Measurements from ENCODE around the gene MAN1A1. TPM values are rescaled to one million over a fixed set of nuclear protein-coding genes. Genes with fewer than 3 reads are reported as not detected.

The MAN1A1 gene
- total RNA-seq, 1 experiment from 2014 or later: 19.7 TPM

DNA sequence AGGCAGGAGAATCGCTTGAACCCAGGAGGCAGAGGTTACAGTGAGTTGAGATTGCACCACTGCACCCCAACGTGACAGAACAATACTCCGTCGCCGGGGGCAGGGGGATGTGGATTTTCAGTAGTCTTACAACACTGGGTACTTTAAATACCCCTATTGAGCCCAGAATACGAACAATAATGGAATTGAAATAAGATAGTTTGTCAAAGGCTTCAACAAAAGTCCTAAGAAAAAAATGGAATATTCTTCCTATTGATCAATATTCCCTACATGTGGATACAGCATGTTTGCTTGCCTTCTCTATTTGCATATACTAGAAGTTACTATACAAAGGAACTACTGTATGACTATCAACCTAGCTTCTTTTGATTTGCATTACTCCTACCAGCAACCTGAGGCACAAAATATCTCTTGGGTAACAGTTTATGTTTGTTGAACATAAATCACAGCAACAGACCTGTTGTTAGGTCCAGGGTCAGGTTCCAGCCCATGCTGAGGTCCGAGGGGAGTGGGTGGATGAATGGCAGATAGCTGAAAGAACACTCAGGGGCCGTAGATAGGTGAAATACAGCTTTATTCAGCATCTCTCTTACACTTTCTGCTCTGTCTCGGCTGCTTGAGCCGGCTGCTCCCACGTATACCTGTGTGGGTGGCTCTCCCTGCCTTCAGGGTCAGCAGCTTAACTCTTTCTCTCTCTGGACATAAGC lies 23.8 kb downstream of the MAN1A1 start:
- DNase-seq (ENCODE audit: low read depth): no peak

DNA sequence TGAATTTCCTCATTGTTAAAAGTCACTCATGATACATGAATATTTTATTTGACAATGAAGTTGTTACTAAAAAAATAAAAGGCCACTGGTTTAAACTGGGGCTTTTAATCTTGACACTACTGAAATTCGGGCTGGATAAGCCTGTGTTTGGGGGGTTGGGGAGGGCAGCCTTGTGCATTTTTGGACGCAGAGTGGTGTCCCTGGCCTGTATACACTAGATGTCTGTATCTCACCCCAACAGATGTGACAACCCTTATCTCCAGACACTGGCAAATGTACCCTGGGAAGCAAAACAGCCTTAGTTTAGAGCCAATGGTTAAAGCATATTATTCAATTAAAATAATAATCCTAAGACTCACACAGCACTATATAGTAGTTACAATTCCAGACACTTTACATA lies 24.8 kb downstream of the MAN1A1 start:
- DNase-seq (ENCODE audit: low read depth): no peak

DNA sequence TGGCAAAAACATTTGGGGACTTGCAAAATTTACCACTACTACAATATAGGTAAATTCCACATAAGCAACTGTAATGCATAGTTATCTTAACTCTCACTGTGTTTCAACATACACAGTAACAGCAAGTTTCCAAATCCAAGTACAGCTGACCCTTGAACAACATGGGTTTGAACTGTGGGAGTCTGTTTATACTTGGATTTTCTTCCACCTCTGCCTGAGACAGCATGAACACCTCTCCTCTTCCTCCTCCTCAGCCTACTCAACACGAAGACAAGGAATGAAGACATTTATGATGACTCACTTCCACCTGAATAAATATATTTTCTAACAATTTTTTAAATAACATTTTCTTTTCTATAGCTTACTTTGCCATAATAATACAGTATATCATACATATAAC lies 25.6 kb downstream of the MAN1A1 start:
- no peak for DNase-seq (ENCODE audit: low read depth)

DNA sequence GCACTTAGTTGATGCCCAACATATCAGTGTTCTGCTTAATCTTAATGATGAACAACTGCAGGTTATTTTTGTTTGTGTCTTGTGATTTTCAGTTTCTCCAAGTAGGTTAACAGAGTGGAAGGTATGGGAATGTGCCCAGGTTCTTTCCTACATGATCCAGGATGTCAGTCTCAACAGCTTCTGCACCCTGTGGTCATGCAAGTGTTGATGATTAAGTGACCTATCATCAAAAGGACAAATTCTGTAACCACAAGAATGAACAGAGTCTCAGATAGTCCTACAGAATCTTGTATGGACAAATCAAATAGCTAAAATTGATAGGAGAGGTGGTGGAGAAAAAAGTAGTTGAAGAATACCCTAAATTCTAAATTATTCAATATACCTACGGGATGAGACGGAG lies 26.1 kb downstream of the MAN1A1 start:
- DNase-seq (ENCODE audit: low read depth): peak; percentile 21

DNA sequence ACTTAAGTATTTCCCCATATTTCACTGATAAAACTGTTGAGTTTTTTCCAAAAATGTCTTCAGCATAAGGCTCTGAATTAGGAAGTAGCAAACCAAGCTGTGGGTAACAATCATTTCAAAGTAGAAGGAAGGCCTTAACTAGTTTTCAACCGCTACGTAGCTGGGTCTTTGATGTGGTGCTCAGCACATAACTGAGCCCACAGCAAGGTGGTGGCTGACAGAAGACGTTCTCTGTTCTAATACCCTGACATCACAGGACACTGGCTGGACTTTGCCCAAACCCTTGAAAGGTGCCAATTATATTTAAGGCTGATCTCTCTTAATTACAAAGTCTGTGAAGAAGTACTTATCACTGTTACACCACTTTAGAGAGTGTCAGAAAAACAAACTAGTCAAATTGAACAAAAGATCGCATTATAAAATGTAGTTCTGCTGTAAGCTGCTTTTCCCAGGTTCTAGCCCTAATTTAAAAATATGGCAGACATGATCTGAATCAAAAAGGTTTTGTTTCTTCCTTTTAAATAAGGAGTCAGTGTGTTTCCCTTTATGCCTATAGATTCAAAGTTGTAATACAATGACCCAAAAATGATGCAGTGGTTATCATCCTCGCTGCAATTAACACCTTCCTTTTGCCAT lies 26.7 kb downstream of the MAN1A1 start:
- DNase-seq (ENCODE audit: low read depth): no peak

DNA sequence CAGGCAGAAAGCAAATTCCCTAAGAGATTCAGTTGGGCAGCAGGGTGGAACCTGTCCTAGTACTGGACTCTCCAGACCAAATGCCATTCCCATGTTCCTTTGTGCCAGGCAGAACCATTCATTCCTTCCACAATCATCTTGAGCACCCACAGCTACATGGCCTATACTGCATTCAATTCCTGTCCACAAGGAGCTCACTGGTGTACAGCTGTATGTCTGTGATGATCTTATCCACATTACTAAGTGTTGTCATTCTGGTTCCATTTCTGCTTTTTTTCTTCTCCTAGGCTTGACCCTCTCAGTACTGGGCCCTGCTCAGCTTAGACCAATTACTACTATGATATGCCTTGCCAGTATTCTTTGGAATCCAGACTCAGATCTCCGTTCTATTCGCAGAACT lies 27.5 kb downstream of the MAN1A1 start:
- DNase-seq (ENCODE audit: low read depth): no peak

DNA sequence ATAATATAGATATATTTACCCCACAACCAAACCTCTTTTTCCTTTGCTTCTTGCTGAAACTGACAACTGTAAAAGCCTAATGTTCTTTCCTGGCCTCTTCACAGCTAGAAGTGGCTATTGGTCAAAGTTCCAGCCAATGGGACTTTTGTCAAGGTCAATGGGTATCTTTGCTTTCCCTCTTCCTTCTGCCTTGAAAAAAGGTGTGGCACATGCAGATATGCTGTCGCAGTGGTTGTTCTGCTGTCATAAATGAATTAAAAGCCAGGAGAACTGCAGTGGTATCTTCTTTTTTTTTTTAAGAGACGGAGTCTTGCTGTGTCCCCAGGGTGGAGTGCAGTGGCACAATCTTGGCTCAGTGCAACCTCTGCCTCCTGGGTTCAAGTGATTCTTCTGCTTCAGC lies 29.9 kb downstream of the MAN1A1 start:
- no peak for DNase-seq (ENCODE audit: low read depth)

DNA sequence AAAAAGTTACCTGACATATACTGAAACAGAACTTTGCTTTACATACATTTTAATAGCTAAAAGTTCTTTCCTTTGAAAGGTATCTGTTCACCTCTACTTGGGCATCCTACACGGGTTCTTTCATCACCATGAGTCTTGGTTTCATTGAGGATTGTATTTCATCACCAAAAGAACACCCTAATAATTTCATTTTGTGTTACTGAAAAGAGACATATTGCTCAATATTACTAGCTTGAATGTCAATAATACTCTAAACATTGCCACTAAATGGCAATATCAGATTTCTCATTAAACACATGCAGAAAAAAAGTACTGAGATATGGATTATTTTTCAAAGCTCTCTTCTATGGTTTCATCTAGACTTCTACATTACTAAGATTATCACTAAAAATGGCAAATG lies 30.8 kb downstream of the MAN1A1 start:
- DNase-seq (ENCODE audit: low read depth): no peak

DNA sequence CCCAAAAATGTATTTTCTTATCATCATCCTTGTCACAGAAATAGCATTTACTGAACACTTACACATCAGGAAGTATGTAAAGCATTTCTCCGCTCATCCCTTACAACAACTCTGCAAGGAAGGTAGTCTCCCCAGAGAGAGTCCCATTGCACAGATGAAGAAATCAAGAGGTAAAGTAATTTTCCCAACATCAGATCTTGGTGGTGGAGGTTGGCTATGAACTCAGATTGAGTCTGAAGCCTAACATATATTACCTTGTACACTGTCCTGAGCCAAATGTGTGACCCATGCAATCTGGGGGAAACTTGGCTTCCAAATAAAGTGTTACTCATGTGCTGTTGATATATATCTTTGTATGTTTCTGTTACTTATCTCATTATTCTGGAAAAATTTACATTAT lies 31.4 kb downstream of the MAN1A1 start:
- DNase-seq (ENCODE audit: low read depth): no peak

DNA sequence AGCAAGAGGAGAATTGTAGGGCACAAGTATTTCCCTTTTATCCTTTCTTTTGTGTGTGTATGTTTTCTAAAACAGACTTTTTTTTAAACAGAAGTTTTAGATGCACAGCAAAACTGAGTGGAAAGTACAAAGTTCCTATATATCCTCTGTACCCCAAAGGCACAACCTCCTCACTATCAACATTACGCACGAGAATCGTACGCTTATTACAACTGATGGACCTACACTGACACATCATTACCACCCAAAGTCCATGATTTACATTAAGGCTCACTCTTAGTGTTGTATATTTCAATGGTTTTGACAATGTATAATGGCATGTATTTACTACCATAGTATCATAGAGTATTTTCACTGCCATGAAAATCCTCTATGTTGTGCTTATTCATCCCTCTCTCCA lies 32.6 kb downstream of the MAN1A1 start:
- no peak for DNase-seq (ENCODE audit: low read depth)

DNA sequence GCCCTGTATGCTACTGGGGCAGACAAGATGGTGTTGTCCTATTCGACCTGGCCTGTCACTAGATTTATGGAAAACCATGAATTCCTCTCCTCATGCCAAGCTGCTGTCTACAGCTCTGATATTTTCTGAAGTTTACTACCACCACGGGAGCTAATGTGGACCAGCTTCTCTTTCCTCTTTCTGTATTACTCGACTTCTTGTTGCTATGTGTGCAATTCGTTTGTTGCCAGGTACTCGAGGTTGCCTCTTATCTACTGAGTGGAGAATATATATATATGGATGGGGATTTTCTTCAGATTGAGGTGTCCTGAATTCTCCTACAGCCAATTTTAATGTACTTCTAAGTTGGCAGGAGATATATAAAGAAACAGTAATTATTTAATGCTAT lies 34.7 kb downstream of the MAN1A1 start:
- DNase-seq (ENCODE audit: low read depth): no peak

DNA sequence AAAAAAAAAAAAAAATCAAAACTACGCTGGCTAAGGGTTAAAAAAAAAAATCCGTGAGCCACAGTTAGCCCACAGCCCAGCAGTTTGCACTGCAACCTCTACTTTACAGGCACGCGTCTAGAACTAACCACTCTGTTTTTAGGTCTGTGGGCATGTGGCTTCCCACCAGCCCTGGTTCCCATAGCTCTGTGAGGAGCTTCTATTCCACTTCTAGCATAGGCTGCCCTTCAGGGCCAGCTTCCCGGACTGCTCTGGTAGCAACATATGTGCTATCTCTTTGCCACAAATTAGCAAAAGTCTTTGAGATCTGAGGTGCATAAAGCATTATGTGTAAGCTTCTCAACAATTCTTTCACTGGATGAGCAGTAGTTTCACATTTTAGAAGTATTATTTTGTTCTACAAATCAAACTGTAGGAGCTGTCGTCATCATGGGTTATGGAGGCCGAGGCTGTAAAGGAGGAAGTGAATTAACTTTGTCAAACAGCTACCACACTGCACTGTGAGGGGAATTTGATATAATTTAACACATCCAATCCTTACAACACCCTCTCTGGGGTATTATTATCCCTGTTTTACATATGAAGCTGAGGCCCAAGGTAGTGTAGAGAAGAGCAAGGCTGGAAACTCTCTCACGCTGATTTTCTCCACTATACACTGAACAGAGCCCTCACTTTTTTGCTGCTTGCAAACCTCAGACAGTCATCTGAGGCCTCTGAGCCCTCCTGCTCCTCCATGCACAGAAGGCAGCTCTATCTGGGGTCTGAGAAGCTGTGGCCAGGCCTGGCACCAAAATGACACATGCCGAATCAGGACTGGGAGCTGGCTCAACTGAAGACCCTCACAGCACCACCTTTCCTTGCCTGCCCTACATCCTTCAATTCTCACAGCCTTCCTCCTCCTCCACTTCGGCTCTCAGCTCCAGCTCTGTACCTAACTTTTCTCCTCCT lies 35.4 kb downstream of the MAN1A1 start:
- DNase-seq (ENCODE audit: low read depth): no peak

DNA sequence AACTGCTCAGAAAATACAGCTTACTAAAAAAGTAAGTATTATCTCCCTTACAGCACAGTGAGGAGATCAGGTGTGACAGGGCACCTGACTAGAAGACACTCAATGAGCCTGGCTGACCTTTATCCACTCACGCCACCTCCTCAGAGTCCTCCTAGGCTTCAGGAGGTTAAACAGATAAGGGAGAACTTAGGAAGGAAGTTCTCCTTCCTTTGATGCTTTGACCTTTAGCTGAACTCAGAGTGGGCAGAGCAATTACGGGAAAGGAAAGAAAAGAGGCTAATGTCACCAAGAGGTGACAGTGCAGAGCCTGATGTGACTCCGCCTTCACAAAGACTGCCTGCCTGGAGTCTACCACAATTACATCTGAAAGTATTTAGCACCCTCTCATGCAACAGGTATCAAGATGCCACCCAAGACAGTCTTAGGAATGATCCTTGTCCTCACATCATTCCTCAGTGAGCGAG lies 36.7 kb downstream of the MAN1A1 start:
- DNase-seq (ENCODE audit: low read depth): no peak

DNA sequence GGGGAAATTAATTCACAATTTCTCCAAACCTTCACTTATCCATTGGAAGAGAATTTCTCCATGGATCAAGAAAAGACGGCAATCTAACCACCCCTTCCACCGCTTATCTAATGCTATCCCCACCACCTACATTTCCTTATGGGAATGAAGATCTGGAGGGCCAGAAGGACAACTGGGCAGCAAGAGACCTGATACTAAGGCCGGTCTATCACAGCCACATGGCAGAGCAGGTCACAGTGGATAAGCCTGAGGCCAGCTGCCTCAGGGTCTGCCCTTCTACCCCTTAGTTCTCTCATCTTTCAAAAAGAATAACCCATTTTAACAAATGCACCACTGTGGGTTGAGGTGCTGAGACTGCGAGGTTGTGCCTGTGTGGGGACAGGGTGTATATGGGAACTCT lies 37.1 kb downstream of the MAN1A1 start:
- DNase-seq (ENCODE audit: low read depth): no peak

DNA sequence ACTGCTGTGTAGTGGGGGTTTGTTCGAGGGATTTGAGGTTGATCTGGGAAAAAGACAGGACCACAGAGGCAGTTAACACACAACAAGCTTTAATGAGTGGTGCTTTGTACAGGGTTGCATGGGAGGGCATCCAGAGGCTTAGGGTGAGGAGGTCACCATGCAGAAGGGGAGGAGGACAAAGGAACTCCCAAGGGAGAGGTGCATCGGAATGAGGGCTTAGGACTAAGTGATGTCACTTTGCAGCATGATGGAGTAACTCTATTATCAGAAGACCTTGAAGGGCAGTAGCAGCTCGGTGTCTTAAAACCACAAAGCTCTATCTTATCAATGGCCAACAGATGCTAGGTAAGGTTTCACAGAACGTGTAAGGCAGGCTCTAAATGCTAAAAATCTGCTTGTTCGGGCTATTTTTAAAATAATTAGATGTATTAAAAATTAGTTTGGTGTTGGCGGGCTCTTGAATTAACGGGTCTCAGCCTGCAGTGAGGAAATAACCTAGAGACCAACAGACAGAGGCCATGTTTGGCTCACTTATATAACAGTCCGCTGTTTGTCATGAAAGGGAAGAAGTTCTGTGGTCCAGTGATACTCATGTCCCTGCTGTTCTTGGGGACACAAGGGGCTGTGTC lies 37.9 kb downstream of the MAN1A1 start:
- DNase-seq (ENCODE audit: low read depth): no peak

DNA sequence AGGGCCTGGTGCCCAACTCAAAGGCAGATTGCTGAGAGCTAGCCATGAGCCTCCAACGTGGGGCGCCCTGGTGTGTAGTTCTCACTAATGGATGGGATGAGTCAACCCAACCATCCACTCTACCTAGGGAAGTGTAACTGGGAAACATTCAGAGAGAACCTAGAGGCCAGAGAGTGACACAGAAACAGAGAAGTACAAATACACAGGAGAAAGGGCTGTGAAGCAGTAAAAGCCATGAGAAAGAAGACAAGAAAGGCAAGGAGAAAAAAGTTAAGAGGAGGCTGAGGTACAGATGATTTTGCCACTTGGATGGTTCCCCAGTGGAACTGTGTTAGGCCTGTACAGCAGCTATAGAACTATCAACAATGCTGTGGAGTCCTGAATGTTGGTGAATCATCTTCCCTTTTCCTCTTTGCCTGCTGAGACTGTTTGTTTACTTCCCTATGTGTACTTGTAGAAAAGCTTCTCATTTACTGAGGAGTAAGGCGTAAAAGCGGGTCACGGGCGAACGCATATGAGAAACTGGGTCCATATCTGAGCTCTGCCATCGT lies 39.0 kb downstream of the MAN1A1 start:
- no peak for DNase-seq (ENCODE audit: low read depth)

DNA sequence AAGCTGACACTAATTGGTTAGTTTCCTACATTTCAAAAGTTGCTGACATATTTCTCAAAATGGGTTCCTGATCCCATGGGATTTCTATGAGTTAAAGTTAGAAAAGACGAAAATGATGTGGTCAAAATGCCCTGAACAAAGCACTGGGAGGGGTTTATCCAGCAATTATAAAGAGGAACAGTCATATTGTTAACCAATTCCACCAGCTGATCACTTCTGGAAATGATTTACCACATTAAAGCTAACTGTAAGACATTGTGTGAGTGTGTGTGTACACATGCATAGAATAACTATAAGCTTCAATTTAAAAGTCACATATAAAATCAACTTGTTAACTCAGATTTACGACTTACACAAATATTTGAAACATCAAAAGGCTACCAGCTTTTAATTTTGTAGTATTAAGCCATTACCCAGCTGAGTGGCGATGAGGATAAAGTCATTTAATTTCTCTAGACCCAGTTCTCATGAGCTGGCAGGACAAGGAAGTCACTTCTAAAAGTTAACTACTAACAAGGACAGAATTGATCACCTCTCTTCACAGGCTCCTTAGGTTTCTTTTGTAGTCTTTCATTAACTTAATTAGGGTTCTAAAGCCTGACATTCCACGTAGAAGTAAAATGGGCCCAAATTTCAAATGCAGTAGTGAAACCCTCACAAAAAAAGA lies 40.4 kb downstream of the MAN1A1 start:
- no peak for DNase-seq (ENCODE audit: low read depth)

DNA sequence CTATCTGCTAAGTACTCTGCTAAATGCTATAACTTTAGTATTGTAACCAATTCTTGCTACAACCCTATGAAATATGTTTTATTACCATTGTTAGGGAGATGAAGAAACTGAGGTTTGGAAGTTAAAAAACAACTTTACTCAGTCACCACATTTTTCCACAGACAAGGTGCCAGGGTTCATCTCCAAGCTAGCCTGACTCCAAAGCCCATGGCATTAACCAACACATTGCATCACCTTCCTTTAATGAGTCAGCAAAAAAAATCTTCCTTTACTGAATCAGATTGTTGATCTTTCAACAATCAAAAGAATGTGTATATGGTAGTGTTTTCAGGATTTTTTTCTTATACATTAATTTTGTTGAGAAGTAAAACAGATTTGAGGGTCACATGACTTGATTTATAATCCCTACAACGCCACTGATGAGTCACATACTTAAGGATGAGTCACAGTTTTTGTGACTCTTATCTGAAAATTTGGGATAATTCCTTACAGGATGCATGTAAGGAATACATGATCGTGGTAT lies 41.5 kb downstream of the MAN1A1 start:
- DNase-seq (ENCODE audit: low read depth): peak; percentile 71

DNA sequence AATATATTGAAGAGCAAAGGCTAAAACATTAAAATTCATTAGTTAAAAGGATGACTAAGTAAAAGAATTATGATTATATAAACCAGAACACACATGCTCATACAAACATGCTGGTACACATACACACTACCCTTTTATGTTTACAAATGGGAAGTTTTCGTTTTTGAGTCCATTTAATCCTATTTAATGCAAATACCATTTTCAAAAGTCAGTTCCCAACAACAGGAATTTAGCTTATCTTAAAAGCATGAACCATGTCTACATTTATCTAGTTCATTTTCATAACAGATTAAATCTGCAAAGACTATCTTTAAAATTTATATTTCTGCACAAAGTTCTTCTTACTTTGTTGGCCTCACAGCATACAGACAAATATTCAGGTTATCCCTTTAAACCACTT lies 42.5 kb downstream of the MAN1A1 start:
- DNase-seq (ENCODE audit: low read depth): no peak

DNA sequence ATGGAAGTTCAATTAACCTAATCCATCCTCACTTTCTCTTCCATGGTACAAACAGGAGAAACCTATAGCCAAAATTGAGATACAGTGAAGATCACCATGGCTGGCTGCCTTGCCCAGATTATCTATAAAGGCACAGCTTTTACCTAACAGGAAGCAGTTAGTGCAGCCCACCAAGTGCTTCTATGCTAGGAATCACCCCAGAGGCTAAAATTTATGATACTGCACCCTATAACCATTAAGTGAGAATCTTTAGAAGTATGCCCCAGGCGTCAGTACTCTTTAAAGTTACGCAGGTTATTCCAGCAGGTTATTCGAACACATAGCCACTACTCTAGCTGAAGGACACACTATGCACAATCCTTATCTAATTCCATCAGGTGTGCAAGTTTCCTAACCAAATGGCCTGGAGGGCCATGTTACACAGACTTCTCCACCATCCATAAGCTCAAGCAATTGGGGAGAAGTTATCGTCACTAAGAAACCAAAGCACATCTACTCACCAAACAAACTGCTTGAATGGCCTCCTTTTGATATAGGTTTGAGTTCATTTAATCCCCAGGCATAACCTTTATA lies 43.1 kb downstream of the MAN1A1 start:
- DNase-seq (ENCODE audit: low read depth): no peak
